Parathyroid adenoma (tissue), 2 donors: Measurements from ENCODE around the gene RAB43.

ENCODE experiments used
- H2AFZ ChIP-seq: fragments of 300-600 bp; sonication (generic); one replicate; pipeline ENCODE4 v1.7.0; 2017; ENCODE audit warnings: antibody characterized with exemption, mild to moderate bottlenecking
- H3K27ac ChIP-seq: fragments of 300-600 bp; sonication (generic); one replicate; pipeline ENCODE4 v1.7.0; 2017
- H3K27me3 ChIP-seq: fragments of 300-600 bp; sonication (generic); one replicate; pipeline ENCODE4 v1.7.0; 2017; ENCODE audit warnings: low read length; ENCODE audit not compliant: control insufficient read depth, insufficient read depth
- H3K36me3 ChIP-seq: fragments of 300-600 bp; sonication (generic); one replicate; pipeline ENCODE4 v1.7.0; 2017; ENCODE audit warnings: low read length; ENCODE audit not compliant: control insufficient read depth, insufficient read depth
- H3K4me1 ChIP-seq: fragments of 300-600 bp; sonication (generic); one replicate; pipeline ENCODE4 v1.7.0; 2017; ENCODE audit warnings: control low read depth
- H3K4me2 ChIP-seq: fragments of 300-600 bp; sonication (generic); one replicate; pipeline ENCODE4 v1.7.0; 2017; ENCODE audit warnings: low read length
- H3K4me3 ChIP-seq: fragments of 300-600 bp; sonication (generic); one replicate; pipeline ENCODE4 v1.7.0; 2017; ENCODE audit warnings: low read depth, low read length
- H3K79me2 ChIP-seq: fragments of 300-600 bp; sonication (generic); one replicate; pipeline ENCODE4 v1.7.0; 2017; ENCODE audit warnings: control low read depth
- H3K9ac ChIP-seq: fragments of 300-600 bp; sonication (generic); one replicate; pipeline ENCODE4 v1.7.0; 2017; ENCODE audit warnings: mild to moderate bottlenecking
- H3K9me3 ChIP-seq: fragments of 300-600 bp; sonication (generic); one replicate; pipeline ENCODE4 v1.7.0; 2017; ENCODE audit warnings: low read length; ENCODE audit not compliant: control insufficient read depth
- CTCF ChIP-seq: fragments of 300-600 bp; sonication (generic); IDR thresholded peaks from one replicate; pipeline ENCODE4 v1.7.0; 2017; ENCODE audit warnings: antibody characterized with exemption, mild to moderate bottlenecking
- donor health status: primary hyperparathyroidism.

The RAB43 gene

DNA sequence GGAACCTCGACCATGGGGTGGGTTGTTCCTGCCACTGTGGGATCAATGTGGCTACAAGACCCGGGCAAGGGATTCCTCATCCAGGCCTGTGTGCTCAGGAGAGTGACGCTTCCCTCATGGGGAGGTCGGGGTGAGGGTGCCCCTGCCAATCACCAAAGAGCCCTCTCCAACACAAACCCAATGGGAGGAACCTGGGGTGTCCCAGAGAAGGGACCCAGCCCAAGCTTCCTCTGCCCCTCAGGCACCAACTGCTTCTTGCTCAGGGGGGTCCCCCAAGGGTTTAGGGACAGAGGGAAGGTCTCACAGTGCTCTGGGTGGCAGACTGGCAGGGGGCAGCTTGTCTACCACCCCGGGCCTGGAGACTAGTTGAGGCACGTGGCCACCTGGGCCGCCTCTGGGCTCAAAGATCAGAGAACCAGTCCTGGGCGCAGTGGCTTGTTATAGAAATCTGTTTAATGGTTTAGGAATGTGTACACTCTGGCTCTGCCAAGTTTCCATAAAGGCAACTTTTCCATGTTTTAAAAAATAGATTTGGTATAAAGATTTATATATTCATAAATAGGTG is 34.4 kb downstream of the RAB43 start:
- no peak for TF ChIP-seq CTCF
- H3K79me2 ChIP-seq, result no peaks in the 10 kb centered on the region
- H3K9me3 ChIP-seq, result no peaks in the 10 kb centered on the region
- H3K27ac ChIP-seq, result peak overlapping the region; percentile 54
- no peak overlapping the region for H3K4me2 ChIP-seq
- no peak overlapping the region for H2AFZ ChIP-seq
- no peak overlapping the region for H3K9ac ChIP-seq
- H3K27me3 ChIP-seq, result no peaks in the 10 kb centered on the region
- H3K4me1 ChIP-seq, result no peaks in the 10 kb centered on the region
- no peak overlapping the region for H3K4me3 ChIP-seq
- no peaks in the 10 kb centered on the region for H3K36me3 ChIP-seq

GRCh38 chr3:129085818-129086217 is 35.8 kb downstream of the RAB43 start:
- H3K9me3 ChIP-seq, result no peaks in the 10 kb centered on the region
- H3K27me3 ChIP-seq, result no peaks in the 10 kb centered on the region
- no peaks in the 10 kb centered on the region for H3K4me1 ChIP-seq
- H3K79me2 ChIP-seq, result no peaks in the 10 kb centered on the region
- no peak overlapping the region for H3K4me3 ChIP-seq
- no peaks in the 10 kb centered on the region for H3K36me3 ChIP-seq
- H3K4me2 ChIP-seq, result no peak overlapping the region
- H3K9ac ChIP-seq, result no peak overlapping the region
- no peak overlapping the region for H2AFZ ChIP-seq
- no peak overlapping the region for H3K27ac ChIP-seq
- no peak for TF ChIP-seq CTCF

- no peaks in the 10 kb centered on the region for H3K36me3 ChIP-seq
- no peaks in the 10 kb centered on the region for H3K27me3 ChIP-seq
- TF ChIP-seq CTCF, result no peak
- no peak overlapping the region for H2AFZ ChIP-seq
- no peaks in the 10 kb centered on the region for H3K79me2 ChIP-seq
- no peaks in the 10 kb centered on the region for H3K4me1 ChIP-seq
- H3K27ac ChIP-seq, result no peak overlapping the region
- H3K4me3 ChIP-seq, result no peak overlapping the region
- no peak overlapping the region for H3K9ac ChIP-seq
- H3K4me2 ChIP-seq, result no peak overlapping the region
- no peaks in the 10 kb centered on the region for H3K9me3 ChIP-seq
Measured at GRCh38 chr3:129085165-129085715, 36.4 kb downstream of the RAB43 start.

DNA sequence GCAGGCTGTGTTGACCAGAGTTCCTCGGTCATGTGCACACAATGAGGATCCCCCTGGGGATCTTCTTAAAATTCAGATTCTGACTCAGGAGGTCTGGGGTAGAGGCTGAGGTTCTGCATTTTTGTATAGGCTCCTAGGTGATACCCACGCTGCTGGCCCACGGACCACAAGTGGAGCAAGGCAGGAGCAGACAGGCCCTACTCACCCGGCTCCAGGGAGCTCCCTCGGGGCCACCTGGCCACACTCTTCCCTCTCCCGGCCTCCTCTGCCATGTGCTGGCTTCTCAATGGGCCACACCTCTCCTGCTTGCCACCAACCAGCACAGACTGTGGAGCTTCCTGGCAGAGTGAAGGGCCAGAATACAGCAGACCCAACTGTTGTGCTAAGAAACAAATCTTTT is 37.1 kb downstream of the RAB43 start:
- H3K79me2 ChIP-seq, result no peaks in the 10 kb centered on the region
- TF ChIP-seq CTCF, result no peak
- H3K4me3 ChIP-seq, result no peak overlapping the region

DNA sequence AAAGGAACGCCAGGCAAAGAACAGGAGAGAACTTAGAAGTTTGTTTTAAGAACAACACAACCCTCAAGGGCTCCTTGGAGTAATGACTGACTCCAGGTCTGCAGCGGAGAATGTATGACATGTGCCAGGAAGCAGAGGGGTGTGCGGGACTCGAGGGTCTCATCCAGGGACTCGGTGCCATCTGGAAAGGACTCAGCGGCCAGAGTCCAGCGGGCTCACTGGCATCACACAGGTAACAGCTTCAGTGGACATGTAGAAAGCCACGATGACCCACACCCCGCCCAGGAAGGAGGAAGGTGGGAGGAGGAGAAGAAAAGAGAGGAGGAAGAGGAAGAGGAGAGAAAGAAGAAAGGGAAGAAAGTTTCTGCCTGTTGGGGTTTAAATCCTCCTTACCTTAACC is 39.6 kb downstream of the RAB43 start:
- Histone ChIP-seq H3K27me3 (no peaks in the 10 kb centered on the region), H3K4me2 (no peak overlapping the region), H3K79me2 (no peaks in the 10 kb centered on the region), H3K9me3 (no peaks in the 10 kb centered on the region), H3K36me3 (no peaks in the 10 kb centered on the region), H3K9ac (no peak overlapping the region), H3K4me1 (no peaks in the 10 kb centered on the region), H2AFZ (no peak overlapping the region), H3K27ac (no peak overlapping the region), H3K4me3 (no peak overlapping the region)
- TF ChIP-seq CTCF, result no peak

More for the DNA sequence above, 37.1 kb downstream of the RAB43 start:
- Histone ChIP-seq H2AFZ (no peak overlapping the region), H3K27ac (no peak overlapping the region), H3K4me2 (no peak overlapping the region), H3K9me3 (no peaks in the 10 kb centered on the region), H3K36me3 (no peaks in the 10 kb centered on the region), H3K4me1 (no peaks in the 10 kb centered on the region), H3K27me3 (no peaks in the 10 kb centered on the region), H3K9ac (no peak overlapping the region)
